Osteocyte (in vitro differentiated cells): ENCODE measurements around the gene CENPW. TPM values are rescaled to one million over a fixed set of nuclear protein-coding genes. Genes with fewer than 3 reads are reported as not detected.

Source experiments
- DNase-seq: peaks from one replicate; pipeline ENCODE4 v3.0.0; 2021; ENCODE audit warnings: mixed read lengths; ENCODE audit not compliant: unreplicated experiment; ENCODE audit errors: extremely low spot score
- H3K27ac Mint-ChIP-seq: one replicate; pipeline ENCODE4 v1.8.0; 2021; ENCODE audit warnings: mild to moderate bottlenecking, mixed read lengths; ENCODE audit not compliant: unreplicated experiment
- H3K27me3 Mint-ChIP-seq: one replicate; pipeline ENCODE4 v1.8.0; 2021; ENCODE audit warnings: mixed read lengths; ENCODE audit not compliant: unreplicated experiment
- H3K36me3 Mint-ChIP-seq: one replicate; pipeline ENCODE4 v1.8.0; 2021; ENCODE audit warnings: mixed read lengths; ENCODE audit not compliant: unreplicated experiment
- H3K4me1 Mint-ChIP-seq: one replicate; pipeline ENCODE4 v1.8.0; 2021; ENCODE audit warnings: mixed read lengths; ENCODE audit not compliant: unreplicated experiment
- H3K4me3 Mint-ChIP-seq: one replicate; pipeline ENCODE4 v1.8.0; 2021; ENCODE audit warnings: mild to moderate bottlenecking, moderate library complexity, mixed read lengths; ENCODE audit not compliant: unreplicated experiment
- H3K9me3 Mint-ChIP-seq: one replicate; pipeline ENCODE4 v1.8.0; 2021; ENCODE audit warnings: mixed read lengths; ENCODE audit not compliant: unreplicated experiment
- CTCF ChIP-seq: fragments of 200-600 bp; sonication (generic); IDR thresholded peaks from 2 replicates; pipeline ENCODE4 v1.5.0; 2021; ENCODE audit warnings: antibody characterized with exemption, mild to moderate bottlenecking, moderate library complexity
- total RNA-seq: library from RNA; stranded (reverse); gene quantifications from 2 replicates; pipeline ENCODE4 v1.2.1, GENCODE V29; 2021

The CENPW gene
- total RNA-seq, 1 donor from 2014 or later, result 11.4 TPM

DNA sequence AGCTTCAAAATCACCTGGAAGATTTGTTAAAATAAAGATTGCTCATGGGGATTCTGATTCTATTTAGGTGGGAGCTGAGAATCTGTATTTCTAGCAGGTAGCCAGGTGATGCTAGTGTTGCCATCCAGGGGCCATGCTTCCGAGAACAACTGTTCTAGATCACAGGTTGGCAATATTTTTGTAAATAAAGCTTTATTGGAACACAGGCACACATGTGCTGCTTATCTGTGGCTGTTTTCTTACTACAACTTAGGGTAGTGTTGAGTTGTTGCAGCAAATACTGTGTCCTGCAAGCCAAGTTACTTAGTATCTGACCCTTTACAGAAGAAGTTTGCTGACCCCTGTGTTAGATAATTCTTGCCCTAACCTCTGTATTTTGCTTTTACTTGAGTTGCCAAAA, 12.0 kb downstream of the CENPW start:
- peaks cover 10% of the 10 kb centered on the region for H3K9me3 Mint-ChIP-seq
- no peaks in the 10 kb centered on the region for H3K27me3 Mint-ChIP-seq
- H3K36me3 Mint-ChIP-seq, result peaks cover 8% of the 10 kb centered on the region
- DNase-seq, result no peak
- no peaks in the 10 kb centered on the region for H3K4me1 Mint-ChIP-seq
- H3K27ac Mint-ChIP-seq, result no peak overlapping the region
- no peak overlapping the region for H3K4me3 Mint-ChIP-seq
- TF ChIP-seq CTCF, result no peak

- H3K36me3 Mint-ChIP-seq, result peaks cover 8% of the 10 kb centered on the region
- no peak for TF ChIP-seq CTCF
- H3K4me1 Mint-ChIP-seq, result no peaks in the 10 kb centered on the region
- no peak overlapping the region for H3K4me3 Mint-ChIP-seq
- H3K27ac Mint-ChIP-seq, result no peak overlapping the region
- H3K9me3 Mint-ChIP-seq, result peaks cover 15% of the 10 kb centered on the region
- DNase-seq, result no peak
- no peaks in the 10 kb centered on the region for H3K27me3 Mint-ChIP-seq
Measured at GRCh38 chr6:126352514-126352913, 12.6 kb downstream of the CENPW start.

DNA sequence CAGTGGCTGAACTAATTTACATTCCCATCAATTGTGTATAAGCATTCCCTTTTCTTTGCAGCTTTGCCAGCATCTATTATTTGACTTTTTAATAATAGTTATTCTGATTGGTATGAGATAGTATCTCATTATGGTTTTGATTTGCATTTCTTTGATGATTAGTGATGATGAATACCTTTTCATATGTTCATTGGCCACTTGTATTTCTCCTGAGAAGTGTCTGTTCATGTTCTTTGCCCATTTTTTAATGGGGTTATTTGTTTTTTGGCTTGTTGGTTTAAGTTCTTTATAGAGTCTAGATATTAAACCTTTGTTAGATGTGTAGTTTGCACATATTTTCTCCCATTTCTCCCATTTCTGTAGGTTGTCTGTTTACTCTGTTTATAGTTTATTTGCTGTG, 16.6 kb downstream of the CENPW start:
- H3K27ac Mint-ChIP-seq, result no peak overlapping the region
- TF ChIP-seq CTCF, result no peak
- H3K9me3 Mint-ChIP-seq, result peaks cover 35% of the 10 kb centered on the region
- DNase-seq, result no peak
- peaks cover 25% of the 10 kb centered on the region for H3K36me3 Mint-ChIP-seq
- no peaks in the 10 kb centered on the region for H3K4me1 Mint-ChIP-seq
- no peak overlapping the region for H3K4me3 Mint-ChIP-seq
- H3K27me3 Mint-ChIP-seq, result no peaks in the 10 kb centered on the region

DNA sequence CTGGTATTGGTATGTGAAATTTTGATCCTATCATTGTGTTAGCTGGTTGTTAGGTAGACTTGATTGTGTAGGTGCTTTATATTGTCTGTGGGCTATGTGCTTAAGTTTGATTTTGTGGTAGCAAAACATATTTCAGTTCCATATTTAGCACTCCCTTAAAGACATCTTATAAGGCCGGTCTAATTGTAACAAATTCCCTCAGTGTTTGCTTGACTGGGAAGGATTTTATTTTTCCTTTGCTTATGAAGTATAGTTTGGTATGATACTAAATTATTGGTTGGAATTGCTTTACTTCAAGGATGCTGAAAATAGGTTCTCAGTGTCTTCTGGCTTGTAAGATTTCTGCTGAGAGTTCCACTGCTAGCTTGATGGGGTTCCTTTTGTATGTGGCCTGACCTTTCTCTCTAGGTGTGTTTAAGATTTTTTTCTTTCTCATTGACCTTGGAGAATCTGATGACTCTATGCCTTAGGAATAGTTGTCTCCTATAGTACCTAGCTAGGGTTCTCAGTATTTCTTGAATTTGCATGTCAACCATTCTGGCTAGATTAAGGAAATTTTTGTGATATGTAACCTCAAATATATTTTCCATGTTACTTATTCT, 20.1 kb downstream of the CENPW start:
- Mint-ChIP-seq H3K27me3 (no peaks in the 10 kb centered on the region), H3K4me3 (no peak overlapping the region), H3K4me1 (no peaks in the 10 kb centered on the region), H3K27ac (no peak overlapping the region), H3K9me3 (peaks cover 35% of the 10 kb centered on the region), H3K36me3 (peaks cover 25% of the 10 kb centered on the region)
- no peak for DNase-seq
- TF ChIP-seq CTCF, result no peak

DNA sequence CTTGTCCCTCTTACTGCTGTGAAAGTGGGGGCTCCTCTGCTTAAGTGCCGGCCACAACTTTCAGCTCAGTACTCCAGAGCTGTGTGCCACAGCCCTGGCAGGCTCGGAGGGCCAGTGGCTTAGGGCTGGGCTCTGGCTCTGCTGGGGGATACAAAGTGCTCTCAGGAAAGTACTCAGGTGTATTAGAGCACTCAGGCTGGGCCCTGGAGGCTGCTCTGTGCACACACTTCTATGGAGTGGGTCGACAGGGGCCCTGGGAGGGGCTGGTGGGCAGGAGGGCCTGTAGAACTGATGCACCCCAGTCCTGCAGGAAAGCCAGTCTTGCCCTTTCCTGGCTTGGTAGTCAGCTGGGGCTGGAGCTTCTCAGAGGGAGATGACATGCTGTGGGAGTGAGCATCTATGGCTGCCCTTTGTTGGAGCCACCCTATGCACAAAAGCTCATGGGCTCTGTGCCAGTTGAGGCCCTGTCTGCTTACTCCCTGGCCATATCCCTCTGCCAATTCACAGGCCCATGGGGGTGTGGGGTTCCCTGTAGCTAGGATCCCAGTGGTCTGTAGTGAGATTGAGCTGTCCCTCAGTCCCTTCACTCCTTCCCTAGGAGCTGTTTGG, 22.0 kb downstream of the CENPW start:
- no peak for TF ChIP-seq CTCF
- Mint-ChIP-seq H3K4me3 (no peak overlapping the region), H3K36me3 (peaks cover 19% of the 10 kb centered on the region), H3K9me3 (peaks cover 24% of the 10 kb centered on the region), H3K27me3 (no peaks in the 10 kb centered on the region), H3K4me1 (no peaks in the 10 kb centered on the region), H3K27ac (no peak overlapping the region)
- DNase-seq, result no peak
